ENCODE results near the gene SNX22.

GRCh38 chr15:64197425-64197824, 45.9 kb downstream of the SNX22 start:
- TF ChIP-seq POLR2A (IDR thresholded peaks at IDR 0.05; ENCODE audit: low read length) = no peak
- no peak for TF ChIP-seq GATA1 (IDR thresholded peaks at IDR 0.05; ENCODE audit: low read depth, low read length)

Measured in erythroblast (primary cell).